ENCODE results near the gene SURF2.
"Not testable (repeated sequence)": the region's sequence is repeated elsewhere in the genome, so short reads cannot be mapped to it uniquely, and the experiment has no call there.

Gene SURF2

GRCh38 chr9:133379153-133380086 is 23.1 kb downstream of the SURF2 start:
- DNase-seq, result no peak

- DNase-seq, result no peak
Observed at GRCh38 chr9:133380734-133381133, 24.4 kb downstream of the SURF2 start.

- no peak for DNase-seq
Observed at GRCh38 chr9:133382507-133383141, 26.3 kb downstream of the SURF2 start.

DNA sequence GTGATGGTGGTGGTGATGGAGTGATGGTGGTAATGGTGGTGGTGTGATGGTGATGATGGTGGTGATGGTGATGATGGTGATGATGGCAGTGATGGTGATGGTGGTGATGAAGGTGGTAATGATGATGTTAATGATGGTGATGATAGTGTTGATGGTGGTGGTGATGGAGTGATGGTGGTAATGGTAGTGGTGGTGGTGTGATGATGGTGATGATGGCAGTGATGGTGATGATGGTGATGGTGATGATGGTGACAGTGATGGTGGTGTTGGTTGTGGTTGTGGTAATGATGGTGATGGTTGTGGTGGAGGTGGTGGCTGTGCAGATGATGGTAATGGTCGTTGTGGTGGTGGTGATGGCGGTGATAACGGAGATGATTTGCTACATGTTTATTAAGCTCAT is 27.1 kb downstream of the SURF2 start:
- DNase-seq, result no peak

- no peak for DNase-seq
Observed at GRCh38 chr9:133384736-133385321, 28.5 kb downstream of the SURF2 start.

DNA sequence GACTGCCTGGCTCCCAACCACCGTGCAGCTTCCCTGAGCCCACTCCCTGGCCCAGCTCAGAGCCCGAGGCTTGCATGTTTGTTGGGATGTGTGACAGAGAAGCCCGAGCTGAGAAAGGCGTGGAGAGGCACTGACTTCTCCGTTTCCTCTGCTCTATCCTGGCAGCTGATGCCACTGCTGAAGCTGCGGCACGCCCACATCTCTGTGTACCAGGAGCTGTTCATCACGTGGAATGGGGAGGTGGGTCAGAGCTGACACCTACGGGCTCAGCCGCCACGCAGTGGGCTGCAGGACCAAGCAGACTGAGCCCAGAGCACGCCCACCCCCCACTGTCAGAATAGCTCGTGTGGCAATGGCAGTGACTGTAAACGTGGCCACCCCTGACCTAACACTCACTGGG is 29.1 kb downstream of the SURF2 start:
- no peak for DNase-seq

GRCh38 chr9:133386338-133386737 is 30.0 kb downstream of the SURF2 start:
- DNase-seq, result no peak

GRCh38 chr9:133387680-133388079 is 31.3 kb downstream of the SURF2 start:
- DNase-seq, result peak; percentile 45

DNA sequence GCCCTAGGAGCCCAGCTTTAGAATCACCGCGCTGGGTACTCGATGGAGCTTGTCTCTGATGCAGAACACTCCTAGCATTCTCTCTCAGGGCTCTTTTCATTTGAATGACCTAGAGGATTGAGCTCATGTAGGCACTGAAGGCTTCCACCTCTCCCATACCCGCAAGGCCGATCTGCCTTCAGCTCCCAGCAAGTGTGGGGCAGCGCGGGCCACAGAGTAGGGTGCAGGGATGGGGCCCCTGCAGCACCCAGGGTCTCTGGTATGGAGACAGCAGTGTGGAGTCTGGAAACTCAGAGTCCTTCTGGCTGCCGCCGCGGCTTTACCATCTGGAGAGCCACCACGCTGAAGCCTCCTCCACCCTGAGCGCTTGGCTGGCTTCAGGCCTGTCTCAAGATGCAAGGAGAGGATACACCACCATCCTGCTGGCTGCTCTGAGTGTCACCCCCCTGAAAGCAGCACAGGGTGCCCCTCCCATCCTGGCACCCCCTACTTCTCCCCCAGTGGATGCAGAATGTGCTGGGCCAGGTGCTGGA is 32.7 kb downstream of the SURF2 start:
- DNase-seq, result no peak

DNA sequence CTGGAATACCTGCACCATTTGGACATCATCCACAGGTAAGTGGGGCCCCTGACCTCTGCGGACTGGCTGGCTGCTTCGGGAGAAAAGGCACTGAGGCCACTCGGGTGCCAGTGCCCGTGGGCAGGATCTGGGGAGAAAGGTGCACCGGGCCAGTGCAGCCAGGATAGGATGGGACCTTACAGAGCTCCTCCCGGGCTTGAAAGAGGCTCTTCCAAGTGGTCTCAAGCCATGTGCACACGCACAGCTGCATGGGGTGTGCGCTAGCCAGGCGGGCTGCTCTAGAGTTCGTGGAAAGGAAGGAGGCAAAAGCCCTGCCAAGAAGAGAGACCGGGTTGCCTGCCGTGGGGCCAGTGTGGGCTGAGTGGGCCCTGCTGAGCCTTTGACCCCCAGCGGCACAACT is 33.2 kb downstream of the SURF2 start:
- no peak for DNase-seq

GRCh38 chr9:133390713-133391112 is 34.4 kb downstream of the SURF2 start:
- DNase-seq, result no peak

GRCh38 chr9:133391449-133391848 is 35.1 kb downstream of the SURF2 start:
- DNase-seq, result not testable (repeated sequence)

- DNase-seq, result not testable (repeated sequence)
Observed at GRCh38 chr9:133392308-133392707, 36.0 kb downstream of the SURF2 start.

DNA sequence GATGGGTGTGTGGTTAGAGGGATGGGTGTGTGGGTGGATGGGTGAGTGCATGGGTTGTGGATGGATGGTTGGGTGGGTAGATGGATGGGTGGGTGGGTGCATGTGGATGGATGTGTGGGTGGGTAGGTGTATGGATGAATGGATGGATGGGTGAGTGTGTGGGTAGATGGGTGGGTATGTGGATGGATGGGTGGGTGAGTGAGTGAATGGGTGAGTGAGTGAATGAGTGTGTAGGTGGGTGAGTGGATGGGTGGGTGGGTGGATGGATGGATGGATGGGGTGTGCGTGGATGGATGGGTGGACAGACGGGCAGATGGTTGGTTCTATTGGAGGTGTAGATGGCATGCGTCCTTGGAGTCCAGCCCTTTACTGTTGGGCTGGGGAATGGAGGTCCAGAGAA is 37.0 kb downstream of the SURF2 start:
- DNase-seq, result no peak

- no peak for DNase-seq
Observed at GRCh38 chr9:133394687-133395271, 38.4 kb downstream of the SURF2 start.

DNA sequence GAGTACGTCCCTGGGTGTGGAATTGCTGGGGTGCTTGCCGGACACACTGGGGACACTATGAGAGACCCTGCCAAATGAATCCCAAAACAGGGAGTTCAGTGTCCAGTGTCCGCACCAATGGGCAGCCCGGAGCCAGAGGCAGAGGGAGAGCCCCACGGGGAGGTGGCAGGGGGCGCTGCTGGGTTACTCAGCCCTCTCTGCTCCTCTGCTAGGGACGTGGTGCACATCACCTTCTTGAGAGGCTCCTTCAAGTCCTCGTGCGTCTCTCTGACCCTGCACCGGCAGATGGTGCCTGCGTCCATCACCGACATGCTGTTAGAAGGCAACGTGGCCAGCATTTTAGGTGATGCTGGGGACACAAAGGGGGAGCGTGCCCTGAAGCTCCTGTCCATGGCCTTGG is 40.6 kb downstream of the SURF2 start:
- DNase-seq, result no peak

DNA sequence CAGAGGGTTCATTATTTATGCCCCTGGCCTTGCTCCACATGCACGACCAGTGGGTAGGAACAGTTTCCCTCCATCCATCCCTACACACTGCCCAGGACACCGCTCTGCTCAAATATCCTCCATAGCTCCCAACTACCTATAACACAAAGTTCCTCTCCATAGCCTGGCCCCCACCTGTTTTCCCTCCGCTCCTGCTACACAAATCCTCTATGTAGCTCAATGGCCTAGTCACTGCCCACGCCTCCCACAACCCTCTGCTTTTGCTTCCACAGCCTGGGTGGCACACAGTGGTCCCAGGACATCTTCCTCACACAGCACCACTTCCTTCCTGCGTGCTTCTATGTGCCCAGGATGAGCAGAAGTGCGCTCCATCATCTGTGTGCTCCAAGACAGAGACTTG is 41.0 kb downstream of the SURF2 start:
- no peak for DNase-seq

DNA sequence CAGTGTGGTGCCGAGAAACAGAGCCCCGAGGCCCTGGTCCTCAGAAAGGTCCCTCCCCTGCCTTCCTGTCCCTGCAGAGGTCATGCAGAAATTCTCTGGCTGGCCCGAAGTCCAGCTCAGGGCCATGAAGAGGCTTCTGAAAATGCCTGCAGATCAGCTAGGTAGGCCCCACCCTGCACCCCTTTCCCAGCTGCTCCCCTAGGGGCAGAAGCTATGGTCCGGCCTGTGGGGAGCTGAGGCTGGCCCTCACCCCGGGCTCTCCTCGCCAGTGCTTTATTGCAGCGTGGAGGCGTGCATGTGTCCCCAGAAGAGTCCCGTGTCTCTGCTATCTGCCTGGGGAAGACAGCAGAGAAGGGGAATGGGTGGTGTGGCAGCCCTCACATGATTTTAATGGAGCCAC is 41.5 kb downstream of the SURF2 start:
- DNase-seq, result no peak

- no peak for DNase-seq
Observed at GRCh38 chr9:133400292-133400691, 43.9 kb downstream of the SURF2 start.

GRCh38 chr9:133401588-133401987 is 45.2 kb downstream of the SURF2 start:
- DNase-seq, result no peak

DNA sequence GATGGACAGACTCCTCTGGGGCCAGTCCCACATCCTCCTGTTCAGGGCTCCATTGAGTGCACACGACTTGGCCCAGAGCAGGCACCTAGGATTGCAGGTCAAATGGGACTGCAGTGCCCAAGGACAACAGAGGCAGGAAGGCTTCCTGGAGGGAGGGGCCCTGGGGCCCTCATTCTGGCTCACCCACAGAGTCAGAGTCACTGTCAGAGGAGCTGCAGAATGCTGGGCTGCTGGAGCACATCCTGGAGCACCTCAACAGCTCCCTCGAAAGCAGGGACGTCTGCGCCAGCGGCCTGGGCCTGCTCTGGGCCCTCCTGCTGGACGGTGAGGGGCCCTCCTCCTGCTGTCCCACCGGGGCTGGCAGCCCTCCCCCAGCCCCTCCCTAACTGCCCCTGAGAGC is 46.3 kb downstream of the SURF2 start:
- DNase-seq, result no peak

DNA sequence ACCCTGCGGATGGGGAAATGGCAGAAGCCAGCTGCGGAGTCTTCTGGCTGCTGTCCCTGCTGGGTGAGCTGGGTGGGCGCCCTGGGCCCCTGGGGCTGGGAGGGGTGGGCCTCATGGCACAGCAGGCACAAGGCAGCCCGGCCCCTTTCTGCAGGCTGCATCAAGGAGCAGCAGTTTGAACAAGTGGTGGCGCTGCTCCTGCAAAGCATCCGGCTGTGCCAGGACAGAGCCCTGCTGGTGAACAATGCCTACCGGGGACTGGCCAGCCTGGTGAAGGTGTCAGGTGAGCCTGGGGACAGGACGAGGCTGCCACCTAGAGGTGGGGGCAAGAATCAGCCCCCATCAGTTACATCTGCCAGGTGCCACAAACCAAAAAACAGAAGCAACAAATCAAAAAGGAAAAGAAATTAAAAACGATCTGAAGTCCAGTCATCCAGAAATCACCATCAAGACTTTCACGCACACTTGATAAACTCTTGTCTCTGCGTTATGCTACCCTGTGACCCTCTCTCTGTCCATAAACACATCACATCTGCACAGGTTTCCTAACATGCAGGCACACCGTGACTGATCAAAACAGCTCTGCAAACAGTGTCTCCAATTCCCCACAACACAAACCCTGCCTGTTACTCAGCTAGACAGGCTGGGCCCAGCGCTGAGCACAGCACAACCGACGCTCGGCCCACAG is 47.6 kb downstream of the SURF2 start:
- DNase-seq, result peak; percentile 39
